GM18519 (cell line): ENCODE measurements around the gene NTRK2.
A peak's percentile ranks its signal among the peaks of the same experiment; 100 is the strongest.

ENCODE experiments used
- ATAC-seq: cut with Tn5 transposase; IDR thresholded peaks from one replicate; pipeline ENCODE4 v1.9.1; 2021; ENCODE audit warnings: mild to moderate bottlenecking, moderate library complexity; ENCODE audit not compliant: unreplicated experiment, low FRiP score

The NTRK2 gene

GRCh38 chr9:84681516-84682285 lies 12.2 kb downstream of the NTRK2 start:
- ATAC-seq: no peak

GRCh38 chr9:84686068-84686467 lies 16.5 kb downstream of the NTRK2 start:
- no peak for ATAC-seq

GRCh38 chr9:84688956-84689355 lies 19.4 kb downstream of the NTRK2 start:
- ATAC-seq: no peak

- no peak for ATAC-seq
These were observed 22.1 kb downstream of the NTRK2 start for GRCh38 chr9:84691634-84692033.

GRCh38 chr9:84694248-84694647 lies 24.7 kb downstream of the NTRK2 start:
- peak; percentile 85 for ATAC-seq

- no peak for ATAC-seq
These were observed 27.5 kb downstream of the NTRK2 start for GRCh38 chr9:84697042-84697441.

- ATAC-seq: peak; percentile 28
These were observed 28.1 kb downstream of the NTRK2 start for GRCh38 chr9:84697509-84698114.

- ATAC-seq: no peak
These were observed 28.8 kb downstream of the NTRK2 start for GRCh38 chr9:84698323-84698722.

GRCh38 chr9:84699984-84700383 lies 30.5 kb downstream of the NTRK2 start:
- ATAC-seq: no peak

- peak; percentile 83 for ATAC-seq
These were observed 32.3 kb downstream of the NTRK2 start for GRCh38 chr9:84701801-84702200.

- no peak for ATAC-seq
These were observed 32.9 kb downstream of the NTRK2 start for GRCh38 chr9:84702471-84702870.

GRCh38 chr9:84703793-84704192 lies 34.3 kb downstream of the NTRK2 start:
- ATAC-seq: no peak

- ATAC-seq: no peak
These were observed 35.6 kb downstream of the NTRK2 start for GRCh38 chr9:84705128-84705527.

- ATAC-seq: no peak
These were observed 38.9 kb downstream of the NTRK2 start for GRCh38 chr9:84708400-84708799.

GRCh38 chr9:84709056-84709455 lies 39.5 kb downstream of the NTRK2 start:
- no peak for ATAC-seq

GRCh38 chr9:84710701-84711397 lies 41.3 kb downstream of the NTRK2 start:
- no peak for ATAC-seq

GRCh38 chr9:84711398-84711777 lies 41.9 kb downstream of the NTRK2 start:
- ATAC-seq: no peak

- ATAC-seq: no peak
These were observed 42.4 kb downstream of the NTRK2 start for GRCh38 chr9:84711936-84712335.

- ATAC-seq: no peak
These were observed 46.7 kb downstream of the NTRK2 start for GRCh38 chr9:84716217-84716616.

GRCh38 chr9:84718476-84718875 lies 48.9 kb downstream of the NTRK2 start:
- no peak for ATAC-seq

GRCh38 chr9:84722388-84722989 lies 53.0 kb downstream of the NTRK2 start:
- no peak for ATAC-seq
